ENCODE results near the gene EGR2.
A peak's percentile ranks its signal among the peaks of the same experiment; 100 is the strongest.

EGR2 gene

GRCh38 chr10:62817766-62818425 lies 1.7 kb upstream of the EGR2 start:
- peak; percentile 70 to 75 for DNase-seq

- peak in 1 of 2 donors; percentile 50 for DNase-seq
Observed at GRCh38 chr10:62817121-62817765, 1.1 kb upstream of the EGR2 start.

GRCh38 chr10:62816076-62816330 lies 163 bp downstream of the EGR2 start:
- DNase-seq = no peak

GRCh38 chr10:62815381-62816075 lies 638 bp downstream of the EGR2 start:
- peak in 1 of 2 donors; percentile 3 for DNase-seq

- no peak for DNase-seq
Observed at GRCh38 chr10:62814756-62815380, 1.3 kb downstream of the EGR2 start.

GRCh38 chr10:62813981-62814380 lies 2.2 kb downstream of the EGR2 start:
- DNase-seq = no peak

GRCh38 chr10:62813453-62813852 lies 2.7 kb downstream of the EGR2 start:
- no peak for DNase-seq

- no peak for DNase-seq
Observed at GRCh38 chr10:62812672-62813439, 3.3 kb downstream of the EGR2 start.

GRCh38 chr10:62811159-62811875 lies 4.8 kb downstream of the EGR2 start:
- peak in 1 of 2 donors; percentile 43 for DNase-seq

- DNase-seq = no peak
Observed at GRCh38 chr10:62810156-62810902, 5.8 kb downstream of the EGR2 start.

- no peak for DNase-seq
Observed at GRCh38 chr10:62806251-62806650, 9.9 kb downstream of the EGR2 start.

- DNase-seq = no peak
Observed at GRCh38 chr10:62805231-62806099, 10.7 kb downstream of the EGR2 start.

- DNase-seq = peak; percentile 79 to 82
Observed at GRCh38 chr10:62804356-62805230, 11.6 kb downstream of the EGR2 start, which contains the start of gene ADO. TSS of gene ADO (plus strand) at chr10:62804720. CDS start at chr10:62805060, 340 bp downstream.

- DNase-seq = peak in 1 of 2 donors; percentile 7
Observed at GRCh38 chr10:62803724-62804355, 12.3 kb downstream of the EGR2 start.

GRCh38 chr10:62801871-62802270 lies 14.3 kb downstream of the EGR2 start:
- DNase-seq = no peak

GRCh38 chr10:62796896-62797295 lies 19.3 kb downstream of the EGR2 start:
- no peak for DNase-seq

GRCh38 chr10:62795762-62796161 lies 20.4 kb downstream of the EGR2 start:
- DNase-seq = no peak

GRCh38 chr10:62795100-62795499 lies 21.1 kb downstream of the EGR2 start:
- DNase-seq = no peak

GRCh38 chr10:62794306-62794705 lies 21.9 kb downstream of the EGR2 start:
- DNase-seq = no peak
